ENCODE results near the gene ADAMTS1.

DNA sequence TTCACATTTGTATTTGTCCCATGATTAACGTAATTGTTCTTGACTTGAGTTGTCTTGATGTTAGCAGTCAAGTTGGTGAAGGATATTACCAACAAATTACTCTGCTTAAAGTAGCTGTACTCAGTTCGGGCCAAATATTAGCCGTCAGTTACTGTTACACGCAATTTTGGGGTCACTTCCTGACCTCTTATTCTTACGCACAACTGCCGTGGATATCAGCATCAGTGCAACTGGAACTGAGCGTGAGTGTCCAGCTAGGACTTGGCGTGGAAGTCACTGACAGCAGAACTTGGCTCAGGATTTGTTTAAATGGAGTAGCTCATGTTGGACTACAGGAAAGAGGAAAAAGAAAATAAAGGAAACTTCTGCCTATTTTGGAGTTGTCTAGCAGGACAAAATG is 56.4 kb downstream of the ADAMTS1 start:
- TF ChIP-seq CTCF (conservative IDR thresholded peaks at IDR 0.05): no peak
- TF ChIP-seq EZH2 (IDR thresholded peaks at IDR 0.05; ENCODE audit: low read depth): no peak

All from PC-9 (cell line).